Activated gamma-delta T cell treated with Interleukin-2 at 50 U/mL for 16 hours (primary cell): Measurements from ENCODE around the gene DDX60.

Experiments
- DNase-seq: peaks from one replicate; pipeline ENCODE4 v3.0.0-alpha.2; 2020

The DDX60 gene

GRCh38 chr4:168200685-168201084, 117.9 kb downstream of the DDX60 start:
- DNase-seq = no peak

GRCh38 chr4:168199260-168199957, 119.1 kb downstream of the DDX60 start:
- DNase-seq = no peak

GRCh38 chr4:168197926-168198325, 120.6 kb downstream of the DDX60 start:
- DNase-seq = no peak

- DNase-seq = no peak
Measured at GRCh38 chr4:168188754-168189153, 129.8 kb downstream of the DDX60 start.

GRCh38 chr4:168183717-168184571, 134.6 kb downstream of the DDX60 start:
- DNase-seq = no peak

GRCh38 chr4:168177546-168178149, 140.9 kb downstream of the DDX60 start:
- no peak for DNase-seq

GRCh38 chr4:168174308-168174707, 144.2 kb downstream of the DDX60 start:
- DNase-seq = no peak

GRCh38 chr4:168167714-168168284, 150.8 kb downstream of the DDX60 start:
- DNase-seq = no peak
